Measurements from ENCODE around the gene ACSF2. TPM values are rescaled to one million over a fixed set of nuclear protein-coding genes. Genes with fewer than 3 reads are reported as not detected.

Gene ACSF2
- total RNA-seq, 3 donors from 2014 or later (not counting 1 experiment from before 2014, with no cell fraction given): 24.2 to 40.6 (median 25.8) TPM

DNA sequence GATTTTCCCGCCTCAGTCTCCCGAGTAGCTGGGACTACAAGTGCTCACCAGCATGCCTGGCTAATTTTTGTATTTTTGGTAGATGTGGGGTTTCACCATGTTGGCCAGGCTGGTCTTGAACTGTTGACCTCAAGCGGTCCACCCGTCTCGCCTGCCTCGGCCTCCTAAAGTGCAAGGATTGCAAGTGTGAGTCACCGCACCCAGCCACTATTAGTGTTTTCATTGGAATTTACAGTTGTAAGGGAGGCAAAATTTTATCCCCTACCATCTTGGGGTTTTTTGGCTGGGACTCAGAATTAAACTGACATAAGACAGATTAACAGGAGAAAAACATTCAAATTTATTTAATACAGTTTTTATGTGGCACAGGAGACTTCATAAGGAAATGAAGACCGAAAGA is 69.9 kb downstream of the ACSF2 start:
- H3K36me3 ChIP-seq (ENCODE audit: control insufficient read depth, insufficient read depth, low read length): no peaks in the 10 kb centered on the region
- intact Hi-C loops (cut with micrococcal nuclease): no loop called here
- no peaks in the 10 kb centered on the region for H3K4me1 ChIP-seq (ENCODE audit: control insufficient read depth, insufficient read depth, low read length)
- ATAC-seq: no peak
- no peaks in the 10 kb centered on the region for H3K9me3 ChIP-seq (ENCODE audit: control insufficient read depth, insufficient read depth, low read length)
- Mint-ChIP-seq H3K27me3 (ENCODE audit: low read depth in 2 of 2) (peaks cover 0 to 2% of the 10 kb centered on the region in 2 donors), H3K9me3 (no peaks in the 10 kb centered on the region), H3K36me3 (no peaks in the 10 kb centered on the region), H3K4me1 (no peaks in the 10 kb centered on the region), H3K4me3 (no peak overlapping the region), H3K27ac (no peak overlapping the region)
- WGBS (ENCODE audit: insufficient coverage): 91% methylated on average over 7 of the region's 8 CpGs
- H3K27ac ChIP-seq (ENCODE audit: low read length): no peak overlapping the region
- no peak overlapping the region for H3K4me3 ChIP-seq (ENCODE audit: low read length)
- no peak for DNase-seq
- TF ChIP-seq, protein P1, sequence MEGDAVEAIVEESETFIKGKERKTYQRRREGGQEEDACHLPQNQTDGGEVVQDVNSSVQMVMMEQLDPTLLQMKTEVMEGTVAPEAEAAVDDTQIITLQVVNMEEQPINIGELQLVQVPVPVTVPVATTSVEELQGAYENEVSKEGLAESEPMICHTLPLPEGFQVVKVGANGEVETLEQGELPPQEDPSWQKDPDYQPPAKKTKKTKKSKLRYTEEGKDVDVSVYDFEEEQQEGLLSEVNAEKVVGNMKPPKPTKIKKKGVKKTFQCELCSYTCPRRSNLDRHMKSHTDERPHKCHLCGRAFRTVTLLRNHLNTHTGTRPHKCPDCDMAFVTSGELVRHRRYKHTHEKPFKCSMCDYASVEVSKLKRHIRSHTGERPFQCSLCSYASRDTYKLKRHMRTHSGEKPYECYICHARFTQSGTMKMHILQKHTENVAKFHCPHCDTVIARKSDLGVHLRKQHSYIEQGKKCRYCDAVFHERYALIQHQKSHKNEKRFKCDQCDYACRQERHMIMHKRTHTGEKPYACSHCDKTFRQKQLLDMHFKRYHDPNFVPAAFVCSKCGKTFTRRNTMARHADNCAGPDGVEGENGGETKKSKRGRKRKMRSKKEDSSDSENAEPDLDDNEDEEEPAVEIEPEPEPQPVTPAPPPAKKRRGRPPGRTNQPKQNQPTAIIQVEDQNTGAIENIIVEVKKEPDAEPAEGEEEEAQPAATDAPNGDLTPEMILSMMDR (IDR thresholded peaks at IDR 0.05): no peak
- H3K27me3 ChIP-seq (ENCODE audit: control insufficient read depth, insufficient read depth, low read length): no peaks in the 10 kb centered on the region

DNA sequence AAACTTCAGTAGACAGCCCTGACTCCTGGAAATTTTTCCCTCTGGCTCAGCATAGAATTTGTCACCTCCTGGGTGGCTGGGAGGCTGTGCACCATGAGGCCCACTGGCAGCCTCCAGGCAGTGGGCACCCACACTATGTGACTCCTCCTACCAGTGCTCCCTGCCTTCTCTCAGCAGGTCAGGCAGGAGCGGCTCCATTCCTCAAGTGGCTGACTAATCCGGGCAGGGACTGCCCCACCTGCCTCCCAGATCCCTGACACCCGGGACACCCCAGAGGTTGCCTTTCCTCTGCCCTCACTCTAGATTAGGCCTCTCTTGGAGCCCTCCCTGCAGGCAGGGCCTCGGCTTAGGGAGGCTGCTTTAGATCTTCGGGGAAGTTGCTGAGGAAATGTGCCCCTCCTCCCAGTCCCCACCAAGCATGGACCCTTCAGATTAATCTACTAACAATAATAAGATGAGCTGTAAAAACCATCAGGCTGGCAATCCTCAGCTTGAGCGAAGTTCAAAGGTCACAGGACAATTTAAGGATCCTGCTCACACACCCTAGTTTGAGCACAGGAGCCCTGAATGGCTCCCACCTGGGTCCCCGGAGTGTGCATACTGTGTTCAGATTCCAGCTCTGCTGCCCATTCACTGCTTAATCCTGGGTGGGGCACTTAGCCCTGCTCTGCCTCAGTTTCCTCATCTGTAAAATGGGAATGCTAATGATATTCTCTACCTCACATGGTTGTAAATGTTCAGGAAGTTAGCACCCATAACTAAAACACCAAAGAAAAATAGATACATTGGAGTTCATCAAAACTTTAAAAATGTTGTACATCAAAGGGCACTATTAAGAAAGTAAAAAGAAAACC is 72.2 kb downstream of the ACSF2 start:
- no peaks in the 10 kb centered on the region for H3K4me1 Mint-ChIP-seq
- H3K9me3 Mint-ChIP-seq: no peaks in the 10 kb centered on the region
- Histone ChIP-seq H3K4me1 (ENCODE audit: control insufficient read depth, insufficient read depth, low read length) (no peaks in the 10 kb centered on the region), H3K36me3 (ENCODE audit: control insufficient read depth, insufficient read depth, low read length) (no peaks in the 10 kb centered on the region), H3K27me3 (ENCODE audit: control insufficient read depth, insufficient read depth, low read length) (no peaks in the 10 kb centered on the region), H3K4me3 (ENCODE audit: low read length) (no peak overlapping the region), H3K27ac (ENCODE audit: low read length) (no peak overlapping the region), H3K9me3 (ENCODE audit: control insufficient read depth, insufficient read depth, low read length) (no peaks in the 10 kb centered on the region)
- no peak for ATAC-seq
- no peak for DNase-seq
- intact Hi-C loops (cut with micrococcal nuclease): no loop called here
- H3K27me3 Mint-ChIP-seq (ENCODE audit: low read depth in 2 of 2): peaks cover 0 to 2% of the 10 kb centered on the region in 2 donors
- H3K36me3 Mint-ChIP-seq: no peaks in the 10 kb centered on the region
- TF ChIP-seq, protein P1 (IDR thresholded peaks at IDR 0.05): no peak
- H3K4me3 Mint-ChIP-seq: no peak overlapping the region
- no peak overlapping the region for H3K27ac Mint-ChIP-seq
- WGBS (ENCODE audit: insufficient coverage): 74% methylated on average over 7 of the region's 7 CpGs

DNA sequence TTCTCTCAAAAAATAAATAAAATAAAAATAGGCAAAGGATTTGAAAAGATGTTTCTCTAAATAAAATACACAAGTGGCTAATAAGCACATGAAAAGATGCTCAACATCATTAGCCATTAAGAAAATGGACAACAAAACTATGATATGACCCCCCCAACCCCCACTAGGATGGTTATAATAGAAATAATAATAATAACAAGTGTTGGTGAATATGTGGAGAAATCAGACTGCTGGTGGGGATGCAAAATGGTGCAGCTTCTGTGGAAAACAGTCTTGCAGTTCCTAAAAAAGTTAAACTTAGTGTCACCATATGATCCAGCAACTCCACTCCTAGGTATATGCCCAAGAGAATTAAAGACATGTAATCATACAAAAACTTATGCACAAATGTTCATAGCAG is 73.3 kb downstream of the ACSF2 start:
- DNase-seq: no peak
- Mint-ChIP-seq H3K9me3 (no peaks in the 10 kb centered on the region), H3K27ac (no peak overlapping the region), H3K4me3 (no peak overlapping the region), H3K36me3 (no peaks in the 10 kb centered on the region), H3K27me3 (ENCODE audit: low read depth in 2 of 2) (peaks cover 0 to 8% of the 10 kb centered on the region in 2 donors), H3K4me1 (peaks cover 0 to 4% of the 10 kb centered on the region in 2 donors)
- Histone ChIP-seq H3K4me1 (ENCODE audit: control insufficient read depth, insufficient read depth, low read length) (no peaks in the 10 kb centered on the region), H3K27me3 (ENCODE audit: control insufficient read depth, insufficient read depth, low read length) (no peaks in the 10 kb centered on the region), H3K27ac (ENCODE audit: low read length) (no peak overlapping the region), H3K4me3 (ENCODE audit: low read length) (no peak overlapping the region), H3K36me3 (ENCODE audit: control insufficient read depth, insufficient read depth, low read length) (no peaks in the 10 kb centered on the region), H3K9me3 (ENCODE audit: control insufficient read depth, insufficient read depth, low read length) (no peaks in the 10 kb centered on the region)
- intact Hi-C loops (cut with micrococcal nuclease): no loop called here
- TF ChIP-seq, protein P1 (IDR thresholded peaks at IDR 0.05): no peak
- no peak for ATAC-seq

DNA sequence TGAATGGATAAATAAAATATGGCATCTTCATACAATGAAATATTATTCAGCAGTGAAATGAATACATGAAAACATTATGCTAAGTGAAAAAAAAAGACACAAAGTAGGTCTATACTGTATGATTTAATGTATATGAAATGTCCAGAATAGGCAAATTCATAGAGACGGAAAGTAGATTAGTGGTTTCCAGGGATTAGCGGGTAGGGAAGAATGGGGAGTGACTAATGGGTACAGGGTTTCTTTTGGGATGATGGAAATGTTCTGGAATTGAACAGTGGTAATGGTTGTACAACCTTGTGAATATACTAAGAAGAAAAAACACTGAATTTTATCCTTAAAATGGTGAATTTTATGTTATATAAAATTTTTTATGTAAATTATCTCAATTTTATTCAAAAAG is 73.7 kb downstream of the ACSF2 start:
- H3K4me3 ChIP-seq (ENCODE audit: low read length): no peak overlapping the region
- H3K4me1 Mint-ChIP-seq: peaks cover 0 to 4% of the 10 kb centered on the region in 2 donors

More for the DNA sequence above, 73.7 kb downstream of the ACSF2 start:
- Mint-ChIP-seq H3K36me3 (no peaks in the 10 kb centered on the region), H3K27ac (no peak overlapping the region), H3K4me3 (no peak overlapping the region), H3K27me3 (ENCODE audit: low read depth in 2 of 2) (peaks cover 0 to 8% of the 10 kb centered on the region in 2 donors), H3K9me3 (no peaks in the 10 kb centered on the region)
- no peaks in the 10 kb centered on the region for H3K36me3 ChIP-seq (ENCODE audit: control insufficient read depth, insufficient read depth, low read length)
- H3K4me1 ChIP-seq (ENCODE audit: control insufficient read depth, insufficient read depth, low read length): no peaks in the 10 kb centered on the region
- TF ChIP-seq, protein P1 (IDR thresholded peaks at IDR 0.05): no peak
- no peaks in the 10 kb centered on the region for H3K9me3 ChIP-seq (ENCODE audit: control insufficient read depth, insufficient read depth, low read length)
- WGBS (ENCODE audit: insufficient coverage): 93% methylated on average over 2 of the region's 2 CpGs
- H3K27ac ChIP-seq (ENCODE audit: low read length): no peak overlapping the region
- H3K27me3 ChIP-seq (ENCODE audit: control insufficient read depth, insufficient read depth, low read length): no peaks in the 10 kb centered on the region
- DNase-seq: no peak
- ATAC-seq: no peak
- intact Hi-C loops (cut with micrococcal nuclease): no loop called here

All from natural killer cell (primary cell).